Measurements from ENCODE around the gene NLE1.
"Not testable (repeated sequence)": the region's sequence is repeated elsewhere in the genome, so short reads cannot be mapped to it uniquely, and the experiment has no call there.

The NLE1 gene

GRCh38 chr17:35127751-35128514, 14.2 kb downstream of the NLE1 start:
- DNase-seq, result no peak

- no peak for DNase-seq
These were observed 20.8 kb downstream of the NLE1 start, which contains the start of gene FNDC8 for GRCh38 chr17:35121315-35121714. TSS of gene FNDC8 (plus strand) at chr17:35121615. CDS start at chr17:35121694, 79 bp downstream.

GRCh38 chr17:35119370-35120165, 22.5 kb downstream of the NLE1 start, which contains the start of gene RAD51D:
TSS of gene RAD51D (minus strand) at chr17:35119860. CDS start at chr17:35119613, 247 bp downstream.
- DNase-seq, result peak; percentile 82 to 83

GRCh38 chr17:35117984-35118383, 24.1 kb downstream of the NLE1 start:
- peak; percentile 17 to 35 for DNase-seq

GRCh38 chr17:35116845-35117244, 25.3 kb downstream of the NLE1 start:
- DNase-seq, result no peak

GRCh38 chr17:35110791-35111190, 31.3 kb downstream of the NLE1 start:
- DNase-seq, result not testable (repeated sequence)

- DNase-seq, result no peak
These were observed 37.2 kb downstream of the NLE1 start for GRCh38 chr17:35104844-35105450.

GRCh38 chr17:35103271-35103670, 38.8 kb downstream of the NLE1 start:
- no peak for DNase-seq

GRCh38 chr17:35101725-35102124, 40.4 kb downstream of the NLE1 start:
- DNase-seq, result no peak

- no peak for DNase-seq
These were observed 41.1 kb downstream of the NLE1 start for GRCh38 chr17:35101036-35101435.

GRCh38 chr17:35099908-35100307, 42.2 kb downstream of the NLE1 start:
- no peak for DNase-seq

- no peak for DNase-seq
These were observed 44.3 kb downstream of the NLE1 start for GRCh38 chr17:35097776-35098175.

- DNase-seq, result no peak
These were observed 46.4 kb downstream of the NLE1 start for GRCh38 chr17:35095741-35096140.

- no peak for DNase-seq
These were observed 47.2 kb downstream of the NLE1 start for GRCh38 chr17:35094902-35095301.

GRCh38 chr17:35090707-35091106, 51.4 kb downstream of the NLE1 start:
- DNase-seq, result not testable (repeated sequence)

- no peak for DNase-seq
These were observed 52.4 kb downstream of the NLE1 start for GRCh38 chr17:35089586-35090296.

GRCh38 chr17:35088881-35089585, 53.1 kb downstream of the NLE1 start:
- peak; percentile 90 to 93 for DNase-seq

- DNase-seq, result peak in 1 of 2 donors; percentile 47
These were observed 53.7 kb downstream of the NLE1 start for GRCh38 chr17:35088356-35088880.

- peak; percentile 17 to 51 for DNase-seq
These were observed 54.3 kb downstream of the NLE1 start for GRCh38 chr17:35087731-35088355.

- no peak for DNase-seq
These were observed 55.1 kb downstream of the NLE1 start for GRCh38 chr17:35086931-35087573.

- DNase-seq, result no peak
These were observed 55.9 kb downstream of the NLE1 start for GRCh38 chr17:35086164-35086563.

Measured in CD4-positive, alpha-beta T cell treated with Interleukin-1 beta for 1 hour (primary cell).